ENCODE data around the gene ABTB2. TPM values are rescaled to one million over a fixed set of nuclear protein-coding genes. Genes with fewer than 3 reads are reported as not detected.

ABTB2 gene
- total RNA-seq, 1 donor from 2014 or later = 73.0 TPM

DNA sequence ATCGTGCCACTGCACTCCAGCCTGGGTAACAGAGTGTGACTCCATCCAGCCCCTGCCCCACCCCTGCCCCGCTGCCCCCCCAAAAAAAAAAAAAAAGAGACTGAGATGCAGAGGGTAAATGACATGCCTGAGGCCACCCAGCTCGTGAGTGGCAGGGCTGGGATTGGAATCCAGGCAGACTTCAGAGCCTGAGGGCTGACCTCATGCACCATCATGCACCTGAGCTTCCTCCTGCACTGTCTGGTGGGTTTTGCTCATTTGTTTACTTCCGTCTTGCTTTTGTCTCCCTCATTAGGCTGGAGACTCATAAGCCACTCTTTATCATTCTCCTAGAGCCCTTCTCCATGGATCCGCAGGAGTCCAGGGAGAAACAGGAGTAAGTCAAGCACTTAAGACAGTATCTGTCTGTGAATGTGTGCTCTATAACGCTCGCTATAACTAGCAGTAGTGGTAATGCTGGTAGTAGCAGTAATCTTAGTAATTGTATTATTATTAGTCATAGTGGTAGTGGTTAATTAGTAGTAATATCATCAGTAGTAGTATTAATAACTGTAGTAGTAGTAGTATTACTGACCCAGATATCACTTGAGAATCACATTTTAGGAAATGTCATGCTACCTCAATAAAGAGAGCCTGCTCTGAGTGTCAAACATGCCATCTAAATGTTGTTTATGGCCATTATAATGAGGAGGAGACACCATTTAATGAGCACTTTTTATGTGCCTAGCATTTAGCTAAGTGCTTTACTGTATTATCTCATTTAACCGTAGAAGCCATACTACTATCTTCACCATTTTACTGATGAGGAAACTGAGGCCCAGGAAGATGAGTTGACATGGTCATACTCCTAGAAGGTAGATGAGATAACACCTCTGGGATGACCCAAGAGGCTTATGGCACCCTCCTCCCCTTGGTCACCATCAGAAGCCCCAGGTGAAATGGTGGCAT, 167.3 kb downstream of the ABTB2 start:
- Mint-ChIP-seq H3K4me3 (no peak overlapping the region), H3K27me3 (no peaks in the 10 kb centered on the region), H3K4me1 (peaks cover 6% of the 10 kb centered on the region), H3K9me3 (no peaks in the 10 kb centered on the region), H3K27ac (no peak overlapping the region), H3K36me3 (ENCODE audit: low read depth) (peaks cover 18% of the 10 kb centered on the region)
- ChIA-PET CTCF (interaction anchor here (0.8 to 1.0 kb wide), 2 partner anchors 16 kb away, joined by 3 to 4 read pairs; no protein-coding TSS in a partner anchor), POLR2A (interaction anchor here (0.6 to 1.1 kb wide), 4 partner anchors 108 to 1124 kb away, joined by 3 to 7 read pairs (median 4); partner anchors contain the start of gene ABTB2)
- DNase-seq = no peak
- peak; percentile 42 for ATAC-seq (ENCODE audit: low read depth)
- TF ChIP-seq, protein P1, sequence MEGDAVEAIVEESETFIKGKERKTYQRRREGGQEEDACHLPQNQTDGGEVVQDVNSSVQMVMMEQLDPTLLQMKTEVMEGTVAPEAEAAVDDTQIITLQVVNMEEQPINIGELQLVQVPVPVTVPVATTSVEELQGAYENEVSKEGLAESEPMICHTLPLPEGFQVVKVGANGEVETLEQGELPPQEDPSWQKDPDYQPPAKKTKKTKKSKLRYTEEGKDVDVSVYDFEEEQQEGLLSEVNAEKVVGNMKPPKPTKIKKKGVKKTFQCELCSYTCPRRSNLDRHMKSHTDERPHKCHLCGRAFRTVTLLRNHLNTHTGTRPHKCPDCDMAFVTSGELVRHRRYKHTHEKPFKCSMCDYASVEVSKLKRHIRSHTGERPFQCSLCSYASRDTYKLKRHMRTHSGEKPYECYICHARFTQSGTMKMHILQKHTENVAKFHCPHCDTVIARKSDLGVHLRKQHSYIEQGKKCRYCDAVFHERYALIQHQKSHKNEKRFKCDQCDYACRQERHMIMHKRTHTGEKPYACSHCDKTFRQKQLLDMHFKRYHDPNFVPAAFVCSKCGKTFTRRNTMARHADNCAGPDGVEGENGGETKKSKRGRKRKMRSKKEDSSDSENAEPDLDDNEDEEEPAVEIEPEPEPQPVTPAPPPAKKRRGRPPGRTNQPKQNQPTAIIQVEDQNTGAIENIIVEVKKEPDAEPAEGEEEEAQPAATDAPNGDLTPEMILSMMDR (IDR thresholded peaks at IDR 0.05) = no peak
- intact Hi-C loops (cut with micrococcal nuclease) = no loop called here

DNA sequence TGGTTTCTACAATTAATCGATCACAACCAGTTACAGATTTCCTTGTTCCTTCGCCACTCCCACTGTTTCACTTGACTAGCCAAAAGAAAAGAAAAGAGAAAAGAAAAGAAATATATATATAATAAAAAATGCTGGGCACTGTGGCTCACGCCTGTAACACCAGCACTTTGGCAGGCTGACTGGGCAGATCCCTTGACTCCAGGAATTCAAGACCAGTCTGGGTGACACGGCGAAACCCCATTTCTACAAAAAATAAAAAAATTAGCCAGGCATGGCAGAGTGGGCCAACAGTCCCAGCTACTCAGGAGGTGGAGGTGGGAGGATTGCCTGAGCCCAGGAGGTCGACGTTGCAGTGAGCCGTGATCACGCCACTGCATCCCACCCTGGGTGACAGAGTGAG, 168.6 kb downstream of the ABTB2 start:
- CTCF ChIA-PET = no interaction called here
- POLR2A ChIA-PET = no interaction called here
- ATAC-seq (ENCODE audit: low read depth) (no peak), DNase-seq (no peak)
- intact Hi-C loops (cut with micrococcal nuclease) = no loop called here
- peaks cover 13% of the 10 kb centered on the region for H3K36me3 Mint-ChIP-seq (ENCODE audit: low read depth)
- H3K27me3 Mint-ChIP-seq = no peaks in the 10 kb centered on the region
- TF ChIP-seq, protein P1 (IDR thresholded peaks at IDR 0.05) = no peak
- no peak overlapping the region for H3K27ac Mint-ChIP-seq
- no peak overlapping the region for H3K4me3 Mint-ChIP-seq
- H3K4me1 Mint-ChIP-seq = peaks cover 6% of the 10 kb centered on the region
- no peaks in the 10 kb centered on the region for H3K9me3 Mint-ChIP-seq

DNA sequence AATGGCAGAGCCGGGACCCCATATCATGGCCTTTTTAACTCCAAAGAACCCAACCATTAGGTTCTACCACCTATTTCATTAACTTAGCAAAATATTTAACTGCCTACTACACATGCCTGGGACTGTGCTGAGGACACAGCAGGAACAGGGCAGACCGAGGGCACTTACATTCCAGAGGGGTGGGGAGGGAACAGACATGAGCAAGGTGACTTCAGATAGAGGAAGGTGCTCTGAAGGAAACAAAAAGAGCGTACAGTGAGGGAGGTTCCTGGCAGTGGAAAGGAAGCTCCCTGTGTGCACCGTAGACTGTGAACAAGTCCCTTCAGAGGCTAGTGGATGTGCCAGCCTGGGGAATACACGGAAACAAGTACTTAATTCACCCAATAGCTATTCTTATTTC, 169.6 kb downstream of the ABTB2 start:
- intact Hi-C loops (cut with micrococcal nuclease) = no loop called here
- H3K4me3 Mint-ChIP-seq = no peak overlapping the region
- no peaks in the 10 kb centered on the region for H3K27me3 Mint-ChIP-seq
- POLR2A ChIA-PET = interaction anchor here (0.8 to 1.8 kb wide), 3 partner anchors 48 to 170 kb away, joined by 3 to 4 read pairs (median 4); partner anchors contain the start of gene ABTB2
- ATAC-seq (ENCODE audit: low read depth) = no peak
- no peak overlapping the region for H3K27ac Mint-ChIP-seq
- TF ChIP-seq, protein P1 (IDR thresholded peaks at IDR 0.05) = no peak
- DNase-seq = no peak
- no peaks in the 10 kb centered on the region for H3K9me3 Mint-ChIP-seq
- H3K4me1 Mint-ChIP-seq = peaks cover 9% of the 10 kb centered on the region
- CTCF ChIA-PET = interaction anchor here (0.7 to 1.4 kb wide), 2 partner anchors 9 to 380 kb away, joined by 3 read pairs; no protein-coding TSS in a partner anchor
- H3K36me3 Mint-ChIP-seq (ENCODE audit: low read depth) = peaks cover 5% of the 10 kb centered on the region

DNA sequence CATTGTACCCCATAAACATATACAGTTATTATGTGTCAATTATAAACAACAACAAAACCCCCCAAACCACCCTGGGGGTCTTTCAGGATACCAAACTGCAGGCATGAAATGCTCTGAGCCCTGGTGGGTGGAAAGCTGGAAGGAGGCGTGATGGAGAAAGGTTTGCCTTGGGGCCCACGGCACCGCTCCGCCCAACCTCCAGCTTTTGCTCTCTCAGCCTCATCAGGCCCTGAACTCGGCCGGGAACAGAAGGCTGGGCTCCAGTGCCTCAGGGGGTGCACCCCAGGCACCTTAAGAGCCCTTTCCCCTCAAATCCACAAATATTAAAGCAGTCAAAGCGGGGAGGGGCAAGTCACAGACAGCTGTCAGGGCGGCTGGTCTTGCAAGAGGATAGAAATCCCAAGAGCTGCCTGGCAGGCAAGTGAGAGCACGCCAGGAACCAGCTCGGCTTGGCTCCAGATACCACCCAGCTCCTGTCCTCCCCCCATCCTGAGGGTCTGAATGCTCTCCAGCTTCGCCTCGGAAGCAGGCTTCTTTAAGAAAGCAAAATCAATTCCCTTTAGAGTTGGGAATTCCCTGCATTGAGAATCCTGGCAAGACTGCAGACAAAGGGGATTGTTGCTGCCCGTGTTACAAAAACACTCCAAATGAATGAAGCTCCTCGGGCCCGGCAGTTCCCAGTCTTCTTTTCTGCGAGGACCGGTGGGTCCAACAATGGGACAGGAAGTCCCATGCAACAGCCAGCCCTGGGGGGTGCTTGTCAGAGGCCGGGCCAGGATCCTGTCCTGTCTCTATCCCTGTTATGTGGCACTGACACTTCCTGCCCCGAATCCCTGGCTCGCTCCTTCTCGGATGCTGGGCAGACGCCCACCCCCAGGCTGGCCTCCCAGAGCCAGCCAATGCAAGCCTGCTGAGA, 171.6 kb downstream of the ABTB2 start:
- H3K9me3 Mint-ChIP-seq = no peaks in the 10 kb centered on the region
- intact Hi-C loops (cut with micrococcal nuclease) = no loop called here

More for the DNA sequence above, 171.6 kb downstream of the ABTB2 start:
- peaks cover 26% of the 10 kb centered on the region for H3K4me1 Mint-ChIP-seq
- no peak for ATAC-seq (ENCODE audit: low read depth)
- H3K4me3 Mint-ChIP-seq = no peak overlapping the region
- ChIA-PET CTCF (interaction anchor here (2.9 kb wide), 1 partner anchor 12 kb away, joined by 18 read pairs; no protein-coding TSS in a partner anchor), POLR2A (interaction anchor here (0.6 to 1.8 kb wide), 3 partner anchors 12 to 172 kb away, joined by 3 to 5 read pairs (median 3); partner anchors contain the start of gene ABTB2)
- H3K27me3 Mint-ChIP-seq = no peaks in the 10 kb centered on the region
- no peak overlapping the region for H3K27ac Mint-ChIP-seq
- TF ChIP-seq, protein P1 (IDR thresholded peaks at IDR 0.05) = no peak
- peaks cover 6% of the 10 kb centered on the region for H3K36me3 Mint-ChIP-seq (ENCODE audit: low read depth)
- no peak for DNase-seq

Data from activated B cell treated with CpG ODN at 0.5 μM for 24 hours (primary cell).